Natural killer cell (primary cell): Measurements from ENCODE around the gene ZNF142. TPM values are rescaled to one million over a fixed set of nuclear protein-coding genes. Genes with fewer than 3 reads are reported as not detected.

Experiments used
- ATAC-seq, 3 donors: fragments of 150-1000 bp in 2 of 3; fragments of 200-7000 bp in 1 of 3; cut with Tn5 transposase; 1 replicate in 1 of 3; 2 replicates in 2 of 3; pipeline ENCODE4 v1.10.0; 2021; ENCODE audit warnings: mild to moderate bottlenecking in 2 of 3, moderate library complexity in 2 of 3
- DNase-seq, 2 donors: peaks; one replicate each; pipeline versions ENCODE4 v3.0.0 to v3.0.0-alpha.2; 2013 to 2021; ENCODE audit warnings: mixed read lengths in 1 of 2
- H3K27ac ChIP-seq: one replicate; pipeline ENCODE4 v1.5.1; 2013; ENCODE audit warnings: mild to moderate bottlenecking, low read length
- H3K27me3 ChIP-seq: one replicate; pipeline ENCODE4 v1.6.1; 2013; ENCODE audit warnings: low read length; ENCODE audit not compliant: control insufficient read depth, insufficient read depth
- H3K36me3 ChIP-seq: one replicate; pipeline ENCODE4 v1.6.1; 2013; ENCODE audit warnings: low read length; ENCODE audit not compliant: control insufficient read depth, insufficient read depth
- H3K4me1 ChIP-seq: one replicate; pipeline ENCODE4 v1.6.1; 2013; ENCODE audit warnings: low read length; ENCODE audit not compliant: control insufficient read depth, insufficient read depth
- H3K4me3 ChIP-seq: one replicate; pipeline ENCODE4 v1.5.1; 2013; ENCODE audit warnings: low read length
- H3K9me3 ChIP-seq: one replicate; pipeline ENCODE4 v1.6.1; 2013; ENCODE audit warnings: low read length; ENCODE audit not compliant: control insufficient read depth, insufficient read depth
- H3K27ac Mint-ChIP-seq, 2 donors: one replicate each; pipeline ENCODE4 v1.8.0; 2022; ENCODE audit warnings: mild to moderate bottlenecking in 2 of 2, mixed read lengths in 2 of 2, moderate library complexity in 1 of 2
- H3K27me3 Mint-ChIP-seq, 2 donors: one replicate each; pipeline ENCODE4 v1.8.0; 2022; ENCODE audit warnings: low read depth in 2 of 2, mixed read lengths in 2 of 2
- H3K36me3 Mint-ChIP-seq: one replicate; pipeline ENCODE4 v1.8.0; 2022; ENCODE audit warnings: mixed read lengths
- H3K4me1 Mint-ChIP-seq, 2 donors: one replicate each; pipeline ENCODE4 v1.8.0; 2022; ENCODE audit warnings: mixed read lengths in 2 of 2
- H3K4me3 Mint-ChIP-seq: one replicate; pipeline ENCODE4 v1.8.0; 2022; ENCODE audit warnings: mild to moderate bottlenecking, moderate library complexity, mixed read lengths
- H3K9me3 Mint-ChIP-seq, 2 donors: one replicate each; pipeline ENCODE4 v1.8.0; 2022; ENCODE audit warnings: mixed read lengths in 2 of 2
- CTCF ChIP-seq: fragments of 200-600 bp; IDR thresholded peaks from one replicate; pipeline ENCODE4 v1.8.0; 2022; ENCODE audit warnings: antibody characterized with exemption
- WGBS: methylation state at CpG from one replicate; pipeline ENCODE4 v1.1.7; 2013; ENCODE audit warnings: missing lambda C conversion rate; ENCODE audit not compliant: insufficient coverage; 5-methylcytosine and 5-hydroxymethylcytosine counted together
- intact Hi-C: fragments of 100-400 bp; cut with micrococcal nuclease; formaldehyde crosslinking; loops from one replicate; pipeline ENCODE4 v1.14.2; 2022
- total RNA-seq, 4 donors: library from RNA; stranded (reverse); fragments of 120-200 nt in 1 of 4; gene quantifications; one replicate each; pipeline versions ENCODE4 v1.2.3 to v1.2.4, GENCODE V29; 2013 to 2022

The ZNF142 gene
- total RNA-seq, 3 donors from 2014 or later (not counting 1 experiment from before 2014, with no cell fraction given) = 57.0 to 67.8 (median 62.6) TPM

- WGBS = 89% methylated on average over 2 of the region's 2 CpGs
- Histone ChIP-seq H3K27me3 (no peaks in the 10 kb centered on the region), H3K4me1 (no peaks in the 10 kb centered on the region), H3K36me3 (no peaks in the 10 kb centered on the region), H3K27ac (no peak overlapping the region), H3K9me3 (no peaks in the 10 kb centered on the region), H3K4me3 (no peak overlapping the region)
- Mint-ChIP-seq H3K27me3 (peaks cover 12 to 26% of the 10 kb centered on the region in 2 donors), H3K4me1 (no peaks in the 10 kb centered on the region), H3K4me3 (no peak overlapping the region), H3K9me3 (no peaks in the 10 kb centered on the region), H3K27ac (no peak overlapping the region), H3K36me3 (no peaks in the 10 kb centered on the region)
- no peak for ATAC-seq
- no peak for TF ChIP-seq CTCF
- intact Hi-C loops = no loop called here
- DNase-seq = no peak
Observed at GRCh38 chr2:218605432-218605831, 54.0 kb downstream of the ZNF142 start.

Other genes with a start within 250 kb of the ZNF142 start
- gene VIL1, start 240.5 kb downstream of the ZNF142 start, total RNA-seq = 1 to 10 TPM; 1.5 to 1.8 (median 1.6) TPM
- 10 to 100 TPM; 18.3 to 26.2 (median 21.6) TPM for gene USP37, start 91.3 kb downstream of the ZNF142 start, total RNA-seq
- gene CNOT9, start 90.8 kb downstream of the ZNF142 start, total RNA-seq = 10 to 100 TPM; 61.4 to 66.7 (median 66.3) TPM
- gene PLCD4, start 51.7 kb downstream of the ZNF142 start, total RNA-seq = under 1 TPM; 0.43 to 0.83 (median 0.54) TPM
- gene BCS1L, start 60 bp upstream of the ZNF142 start, total RNA-seq = 10 to 100 TPM; 20.1 to 30.9 (median 20.5) TPM
- 10 to 100 TPM; 16.5 to 22.8 (median 20.1) TPM for gene RNF25, start 12.4 kb upstream of the ZNF142 start, total RNA-seq
- gene STK36, start 12.5 kb upstream of the ZNF142 start, total RNA-seq = 10 to 100 TPM; 20.0 to 20.3 (median 20.2) TPM
- 10 to 100 TPM; 20.2 to 25.5 (median 22.8) TPM for gene TTLL4, start 51.2 kb upstream of the ZNF142 start, total RNA-seq
- 1 to 10 TPM in 1 of 3 donors, under 1 TPM in 1, not detected in 1; 0.61 to 1.6 TPM for gene CYP27A1, start 122.5 kb upstream of the ZNF142 start, total RNA-seq
- not detected for gene PRKAG3, start 172.2 kb upstream of the ZNF142 start, total RNA-seq
- gene WNT6, start 200.2 kb upstream of the ZNF142 start, total RNA-seq = not detected
- gene WNT10A, start 221.2 kb upstream of the ZNF142 start, total RNA-seq = 1 to 10 TPM in 2 of 3 donors, under 1 TPM in 1; 0.92 to 2.9 (median 2.9) TPM